Renal cortex interstitium (tissue), 11 donors: ENCODE data around the gene MOK. TPM values are rescaled to one million over a fixed set of nuclear protein-coding genes. Genes with fewer than 3 reads are reported as not detected.

Source experiments
- DNase-seq, 11 donors: peaks; one replicate each; pipeline ENCODE4 v3.0.0-alpha.2; 2013; ENCODE audit warnings: low read depth in 9 of 11, low spot score in 4 of 11; ENCODE audit errors: extremely low read depth in 1 of 11
- polyA plus RNA-seq, 3 donors: library from polyadenylated mRNA; unstranded; fragments of 120-200 nt; gene quantifications; one replicate each; pipeline ENCODE4 v1.2.1, GENCODE V29; 2013; ENCODE audit not compliant: insufficient read length in 3 of 3

The MOK gene
- polyA plus RNA-seq, 3 donors = 27.2 to 39.3 (median 28.0) TPM

- no peak for DNase-seq
Measured at GRCh38 chr14:102215576-102216250, 89.3 kb downstream of the MOK start.

DNA sequence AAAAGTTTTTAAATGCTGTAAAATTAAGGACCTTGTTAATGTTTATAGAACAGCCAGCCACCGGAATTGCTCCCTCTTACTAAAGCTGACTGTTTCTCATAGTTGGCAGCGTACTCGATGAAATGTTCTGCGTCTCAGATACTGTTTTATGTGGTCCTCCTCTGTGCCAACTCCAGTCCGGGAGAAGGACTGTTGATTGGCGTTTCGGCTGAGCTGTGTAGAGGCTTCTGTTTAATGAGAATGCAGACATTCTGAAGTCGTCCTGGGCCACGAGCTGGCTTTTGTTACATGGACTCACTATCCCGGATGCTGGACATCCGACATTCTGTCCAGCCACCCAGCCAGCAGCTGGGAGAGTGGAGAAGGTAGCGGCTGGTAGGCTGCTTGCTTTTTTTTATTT lies 89.9 kb downstream of the MOK start:
- no peak for DNase-seq

- DNase-seq = no peak
Measured at GRCh38 chr14:102213984-102214658, 90.8 kb downstream of the MOK start.

- no peak for DNase-seq
Measured at GRCh38 chr14:102213470-102213869, 91.5 kb downstream of the MOK start.

DNA sequence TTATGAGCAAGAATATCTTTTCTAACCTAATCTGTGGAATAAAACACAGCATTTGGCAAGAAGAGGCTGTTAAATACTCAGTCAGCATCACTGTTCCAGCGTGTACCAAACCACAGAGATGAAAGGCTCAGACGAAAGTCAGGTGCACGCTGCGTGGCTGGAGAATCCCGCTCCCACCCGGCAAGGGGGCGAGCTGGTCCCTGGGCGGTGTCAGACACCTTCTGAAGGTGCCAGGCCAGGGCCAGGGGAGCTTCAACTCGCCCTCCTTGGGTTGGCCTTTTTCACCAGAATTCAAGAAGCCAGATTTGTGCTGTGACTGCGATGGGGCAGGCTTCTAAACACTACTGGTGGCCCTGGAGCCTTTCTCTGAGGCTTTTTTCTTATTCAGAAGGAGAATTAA lies 92.1 kb downstream of the MOK start:
- no peak for DNase-seq

DNA sequence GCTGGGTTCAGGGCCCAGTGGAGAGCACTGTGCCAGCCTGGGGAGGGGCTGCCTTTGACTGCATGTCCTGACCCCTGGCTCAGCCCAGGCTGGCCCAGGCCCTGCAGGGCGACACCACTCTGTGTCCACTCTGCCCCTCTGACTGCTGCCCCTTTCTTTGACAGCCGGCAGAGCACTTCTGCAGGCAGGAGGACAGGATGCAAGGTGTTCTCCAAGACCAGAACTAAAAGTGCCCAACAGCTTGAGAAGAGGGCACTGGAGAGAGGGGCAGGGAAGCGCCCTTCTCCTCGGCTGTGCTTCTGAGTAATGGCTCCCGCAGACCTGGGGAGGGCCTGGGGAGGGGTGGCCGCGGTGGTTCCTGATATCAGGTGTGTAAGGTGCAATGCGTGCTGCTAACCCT lies 92.6 kb downstream of the MOK start:
- no peak for DNase-seq

GRCh38 chr14:102211240-102211639 lies 93.7 kb downstream of the MOK start:
- no peak for DNase-seq

DNA sequence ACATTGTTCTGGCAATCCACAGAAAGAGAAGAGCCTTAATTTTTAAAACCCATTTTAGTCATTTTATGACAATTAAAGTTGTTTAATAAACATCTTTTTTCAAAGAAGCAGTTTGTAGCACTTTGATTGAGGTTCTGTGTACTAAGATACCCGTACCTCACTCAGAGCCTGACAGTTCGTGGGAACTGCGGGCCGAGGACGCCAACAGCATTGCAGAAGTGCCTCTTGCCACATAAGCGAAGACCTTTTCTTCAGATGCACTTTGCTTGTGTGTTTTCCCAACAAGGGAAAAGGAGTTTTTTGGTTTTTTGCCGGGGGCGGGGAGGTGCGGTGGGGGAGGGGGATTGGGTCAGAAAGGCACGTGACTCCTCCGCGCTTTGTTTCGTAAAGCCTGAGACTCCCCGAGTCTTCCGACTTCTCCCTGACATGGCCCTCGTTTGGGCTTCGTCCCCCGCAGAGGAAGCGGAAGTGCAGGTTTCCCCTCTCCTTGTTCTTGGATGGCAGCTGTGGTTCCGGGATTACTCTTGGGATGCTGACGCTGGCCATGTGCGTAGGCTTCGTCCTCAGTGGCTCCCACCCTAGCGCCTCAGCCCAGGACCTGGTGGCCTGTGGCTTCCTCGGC lies 94.4 kb downstream of the MOK start:
- DNase-seq = no peak

GRCh38 chr14:102209224-102209966 lies 95.6 kb downstream of the MOK start:
- peak; percentile 36 to 66 (median 45) for DNase-seq

DNA sequence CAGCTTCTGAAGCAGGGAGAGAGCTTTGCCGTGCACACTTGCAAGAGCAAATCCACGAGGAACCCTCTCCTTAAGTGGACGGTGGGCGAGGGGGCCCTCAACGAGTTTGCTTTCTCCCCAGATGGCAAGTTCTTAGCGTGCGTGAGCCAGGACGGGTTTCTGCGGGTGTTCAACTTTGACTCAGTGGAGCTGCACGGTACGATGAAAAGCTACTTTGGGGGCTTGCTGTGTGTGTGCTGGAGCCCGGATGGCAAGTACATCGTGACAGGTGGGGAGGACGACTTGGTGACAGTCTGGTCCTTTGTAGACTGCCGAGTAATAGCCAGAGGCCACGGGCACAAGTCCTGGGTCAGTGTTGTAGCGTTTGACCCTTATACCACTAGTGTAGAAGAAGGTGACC lies 96.2 kb downstream of the MOK start:
- DNase-seq = no peak

- no peak for DNase-seq
Measured at GRCh38 chr14:102207831-102208365, 97.1 kb downstream of the MOK start.

DNA sequence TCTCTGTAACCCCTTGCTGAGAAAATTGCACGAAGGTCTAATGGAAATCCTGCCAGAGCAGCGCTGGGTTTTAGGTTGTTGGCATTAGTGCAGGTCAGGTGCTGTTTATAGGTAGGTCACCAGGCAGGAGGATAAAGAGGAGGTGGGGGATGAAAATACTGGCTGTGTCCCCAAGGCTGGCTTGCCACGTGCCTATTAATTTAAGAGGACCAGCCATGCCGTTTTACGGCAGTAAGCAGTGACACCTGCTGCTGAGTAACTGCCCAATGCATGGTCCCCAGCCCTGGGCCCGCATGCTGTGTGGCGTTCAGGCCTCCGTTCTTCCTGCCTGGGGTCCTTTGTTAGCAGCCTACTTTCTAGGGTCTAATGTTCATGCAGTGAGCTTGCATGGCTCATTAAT lies 98.0 kb downstream of the MOK start:
- no peak for DNase-seq

DNA sequence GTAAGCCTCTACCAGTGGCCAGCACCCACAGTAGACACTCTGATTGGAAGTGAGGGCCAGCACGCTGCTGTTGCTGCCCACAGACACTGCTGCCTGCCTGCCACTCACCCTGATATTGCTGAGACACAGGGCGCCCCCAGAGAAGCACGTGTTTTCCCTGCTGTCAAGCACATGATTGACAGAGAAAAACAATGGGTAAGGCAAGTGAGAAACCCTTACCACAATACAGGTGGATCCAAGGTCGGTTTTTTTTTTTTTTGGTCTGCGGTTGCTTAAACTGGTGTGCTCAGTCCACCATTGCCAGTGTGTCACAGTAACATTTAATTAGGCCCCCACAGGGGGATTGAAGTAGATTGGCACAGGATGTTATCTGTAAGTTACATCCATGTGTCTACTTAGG lies 99.4 kb downstream of the MOK start:
- no peak for DNase-seq

DNA sequence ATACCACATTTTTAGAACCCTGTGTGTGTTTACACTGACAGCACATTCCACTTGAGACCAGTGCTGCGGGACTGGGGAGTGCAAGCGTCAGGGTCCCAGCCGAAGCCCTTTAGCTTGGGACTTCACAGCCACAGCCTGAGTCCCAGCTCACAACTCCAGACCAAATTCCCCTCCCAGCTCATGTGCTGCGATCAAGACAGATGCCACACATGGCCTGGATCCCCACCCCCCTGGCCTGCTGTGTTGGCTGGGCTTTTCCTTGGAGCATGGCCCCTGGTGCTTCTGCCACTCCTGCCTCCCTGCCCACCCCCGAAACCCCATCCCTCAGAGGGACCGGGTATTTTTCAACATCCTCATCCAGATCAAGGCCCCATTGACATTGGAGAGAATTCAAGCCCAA lies 101.6 kb downstream of the MOK start:
- DNase-seq = no peak

DNA sequence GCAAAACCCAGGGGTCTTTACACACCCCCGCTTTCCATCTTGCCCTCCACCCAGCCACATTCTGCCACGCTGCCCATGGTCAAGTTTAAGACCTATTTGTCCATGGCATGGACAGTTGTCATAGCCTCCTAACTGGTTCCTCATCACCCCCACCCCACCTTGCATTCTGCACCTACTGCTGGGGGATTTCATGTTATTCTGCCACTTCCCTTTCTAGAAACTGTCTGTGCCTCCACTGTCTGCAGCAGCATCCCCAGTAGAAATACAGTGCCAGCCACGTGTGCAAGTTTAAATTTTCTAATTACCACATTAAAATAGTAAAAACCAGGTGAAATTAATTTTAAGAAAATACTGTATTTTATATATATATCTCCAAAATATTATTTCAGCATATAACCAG lies 102.0 kb downstream of the MOK start:
- no peak for DNase-seq

DNA sequence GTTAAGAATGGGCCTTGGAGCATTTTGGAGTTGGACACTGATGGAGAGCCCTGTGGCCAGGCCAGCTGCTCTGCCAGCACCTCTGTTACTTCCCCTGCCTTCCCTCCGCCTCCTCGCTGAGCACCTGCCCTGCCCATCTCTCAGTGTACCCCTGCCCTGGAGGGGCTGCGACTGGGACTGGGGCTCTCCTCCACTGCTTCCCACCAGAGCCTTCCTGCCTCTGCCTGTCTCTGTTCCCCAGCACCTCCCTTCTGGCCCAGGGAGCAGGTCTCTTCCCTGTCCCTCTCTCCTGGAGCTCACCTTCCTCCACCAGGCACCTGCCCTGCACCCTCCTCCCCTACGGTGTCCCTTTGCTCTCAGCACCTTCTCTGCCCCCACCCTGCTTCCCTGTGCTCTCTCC lies 103.2 kb downstream of the MOK start:
- no peak for DNase-seq

GRCh38 chr14:102201353-102201738 lies 103.6 kb downstream of the MOK start:
- no peak for DNase-seq

DNA sequence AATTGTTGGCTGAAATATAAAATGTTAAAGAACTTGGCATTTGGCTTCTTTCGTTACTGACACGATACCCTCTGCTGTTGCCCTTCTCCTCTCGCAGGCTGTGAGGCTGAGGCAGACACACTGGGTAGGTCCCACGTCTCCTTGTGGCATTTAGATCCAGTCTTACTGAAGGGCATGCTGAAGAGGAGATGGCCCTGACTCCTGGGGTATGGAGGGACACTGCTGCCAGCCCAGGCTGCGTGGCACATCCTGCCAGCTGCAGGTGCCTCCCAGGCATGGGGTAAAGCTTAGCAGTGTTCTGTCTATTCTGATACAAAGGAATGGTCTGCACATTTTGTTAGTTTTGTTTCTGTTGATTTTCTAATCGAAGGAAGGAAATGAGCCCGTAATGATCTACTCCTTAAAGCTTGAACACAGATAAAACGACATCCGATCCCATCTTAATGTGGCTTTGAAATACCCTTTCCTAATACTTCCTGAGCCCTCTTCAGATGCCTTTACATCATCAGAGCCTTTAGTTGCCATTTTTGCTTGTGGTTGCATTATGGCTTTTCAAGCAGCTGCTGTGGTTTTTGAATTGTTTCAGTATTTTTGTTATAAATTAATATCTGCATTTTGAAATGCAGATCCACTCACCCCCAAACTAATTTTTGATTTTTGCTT lies 104.1 kb downstream of the MOK start:
- DNase-seq = no peak

GRCh38 chr14:102197317-102197853 lies 107.6 kb downstream of the MOK start:
- DNase-seq = peak in 7 of 11 donors; percentile 10 to 51 (median 19)
